Right cardiac atrium (tissue), 5 donors: ENCODE measurements around the gene CDKAL1. TPM values are rescaled to one million over a fixed set of nuclear protein-coding genes. Genes with fewer than 3 reads are reported as not detected.
"Not testable (repeated sequence)": the region's sequence is repeated elsewhere in the genome, so short reads cannot be mapped to it uniquely, and the experiment has no call there.

Source experiments
- ATAC-seq, 2 donors: fragments of 200-7000 bp; cut with Tn5 transposase; one replicate each; pipeline versions ENCODE4 v1.8.0 to v1.9.1; 2020; ENCODE audit warnings: moderate library complexity in 2 of 2, mild to moderate bottlenecking in 1 of 2
- DNase-seq, 3 donors: peaks; one replicate each; pipeline ENCODE4 v3.0.0-alpha.2; 2020
- H3K27ac ChIP-seq: one replicate; pipeline ENCODE4 v1.5.1; 2013; ENCODE audit warnings: mild to moderate bottlenecking, low read length, control low read depth, moderate library complexity
- H3K27me3 ChIP-seq: one replicate; pipeline ENCODE4 v1.6.1; 2013; ENCODE audit not compliant: control insufficient read depth, insufficient read depth
- H3K4me1 ChIP-seq: one replicate; pipeline ENCODE4 v1.6.1; 2013; ENCODE audit warnings: low read length; ENCODE audit not compliant: control insufficient read depth, insufficient read depth
- H3K4me3 ChIP-seq: one replicate; pipeline ENCODE4 v1.5.1; 2013; ENCODE audit warnings: low read length, control low read depth
- H3K9me3 ChIP-seq: one replicate; pipeline ENCODE4 v1.6.1; 2013; ENCODE audit warnings: low read length; ENCODE audit not compliant: control insufficient read depth
- WGBS: extraction: QIAGEN DNeasy Blood & Tissue Kit; methylation state at CpG from one replicate; pipeline ENCODE4 v1.1.7; 2013; 5-methylcytosine and 5-hydroxymethylcytosine counted together
- intact Hi-C, 4 donors: fragments of 100-400 bp; cut with DNase I; formaldehyde crosslinking; loops; one replicate each; pipeline versions ENCODE4 v1.11.0 to v1.14.0; 2022 to 2023
- polyA plus RNA-seq: library from polyadenylated mRNA; stranded (reverse); fragments of 200-250 nt; gene quantifications from one replicate; pipeline ENCODE4 v1.2.3, GENCODE V29; 2013
- total RNA-seq, 4 donors: library from RNA; stranded (reverse); fragmentation: NEBNext Ultra II Directional; extraction: Animal tissue kit (Norgen Biotek cat#: 25700); gene quantifications; one replicate each; pipeline ENCODE4 v1.2.1, GENCODE V29; 2021
- donor health status: healthy with polysubstance abuse.
- donor health status: DM: no; HTN: yes; CAD: no.
- donor health status: DM: no; HTN: no; CAD: no.
- donor health status: DM: no; HTN: yes; CAD: no; lungs with severe emphysema.
- donor health status: DM: yes; HTN: yes; CAD: no.

The CDKAL1 gene
- total and polyA plus RNA-seq, 5 donors: 3.6 to 11.5 (median 10.8) TPM

DNA sequence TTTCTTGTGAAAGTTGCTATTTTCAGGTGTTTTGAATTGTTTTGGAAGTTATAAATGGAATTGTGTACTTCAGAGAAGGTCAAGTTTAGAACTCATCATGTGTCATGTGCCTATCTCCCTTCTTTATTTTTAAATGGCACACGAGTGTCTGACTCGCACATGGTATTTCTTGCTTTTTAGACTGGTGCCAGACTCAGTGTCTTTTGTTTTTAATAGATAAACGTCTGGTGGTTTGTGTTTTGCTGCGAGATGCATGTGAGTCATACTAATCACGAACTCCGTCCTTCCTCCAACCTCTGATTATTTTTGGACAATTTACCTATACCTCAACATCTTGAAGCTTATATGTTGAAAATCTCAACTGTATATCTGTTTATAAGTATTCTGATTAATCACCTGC lies 292.1 kb downstream of the CDKAL1 start:
- DNase-seq: no peak
- ATAC-seq: peak; percentile 61 to 75
- Histone ChIP-seq H3K9me3 (no peaks in the 10 kb centered on the region), H3K4me3 (no peak overlapping the region), H3K4me1 (no peaks in the 10 kb centered on the region), H3K27ac (no peak overlapping the region), H3K27me3 (no peaks in the 10 kb centered on the region)
- intact Hi-C loops: no loop called here
- 29% methylated on average over 6 of the region's 6 CpGs for WGBS

DNA sequence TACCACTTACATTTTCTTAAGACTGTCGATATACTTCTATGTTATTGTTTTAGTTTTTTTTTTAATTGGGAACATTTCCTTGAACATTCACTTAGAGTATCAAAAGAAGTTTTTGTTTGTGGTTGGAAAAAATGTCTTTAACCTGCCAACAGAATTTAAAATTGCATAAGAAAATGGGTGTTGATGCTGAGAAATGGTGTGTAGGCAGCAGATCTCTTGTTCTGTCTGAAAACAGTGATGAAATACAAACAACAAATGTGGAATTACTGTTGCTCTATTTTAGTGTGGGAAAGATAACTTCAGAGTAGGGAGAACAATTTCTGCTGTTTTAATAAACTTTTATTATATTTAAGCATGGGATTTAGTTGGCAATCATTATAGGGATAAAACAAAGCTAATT lies 293.5 kb downstream of the CDKAL1 start:
- ATAC-seq (peak; percentile 65 to 84), DNase-seq (no peak)
- no peak overlapping the region for H3K27ac ChIP-seq
- intact Hi-C loops: no loop called here
- no peaks in the 10 kb centered on the region for H3K9me3 ChIP-seq
- H3K4me1 ChIP-seq: no peaks in the 10 kb centered on the region
- H3K27me3 ChIP-seq: no peaks in the 10 kb centered on the region
- no peak overlapping the region for H3K4me3 ChIP-seq
- WGBS: 57% methylated on average over 1 of the region's 1 CpG

DNA sequence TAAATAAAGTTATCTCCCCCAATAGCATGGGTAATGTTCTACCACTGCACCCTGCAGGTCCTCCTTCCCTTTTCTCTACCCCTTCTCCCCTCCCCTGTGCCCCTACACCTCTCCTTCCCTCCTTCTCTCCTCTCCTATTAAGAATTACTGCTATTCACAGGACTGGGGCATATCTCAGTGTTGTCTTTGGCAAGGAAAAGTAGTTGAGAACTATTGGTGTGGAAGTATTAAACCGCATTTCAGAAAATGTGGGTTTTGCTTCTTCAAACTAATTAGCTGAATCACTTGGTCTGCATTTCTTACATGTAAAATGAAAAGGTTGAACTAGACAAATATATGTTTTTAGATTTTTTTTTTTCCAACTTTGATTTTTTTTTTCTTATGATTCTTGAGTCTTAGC lies 296.3 kb downstream of the CDKAL1 start:
- WGBS: 69% methylated on average over 1 of the region's 1 CpG
- ATAC-seq (no peak), DNase-seq (no peak)

DNA sequence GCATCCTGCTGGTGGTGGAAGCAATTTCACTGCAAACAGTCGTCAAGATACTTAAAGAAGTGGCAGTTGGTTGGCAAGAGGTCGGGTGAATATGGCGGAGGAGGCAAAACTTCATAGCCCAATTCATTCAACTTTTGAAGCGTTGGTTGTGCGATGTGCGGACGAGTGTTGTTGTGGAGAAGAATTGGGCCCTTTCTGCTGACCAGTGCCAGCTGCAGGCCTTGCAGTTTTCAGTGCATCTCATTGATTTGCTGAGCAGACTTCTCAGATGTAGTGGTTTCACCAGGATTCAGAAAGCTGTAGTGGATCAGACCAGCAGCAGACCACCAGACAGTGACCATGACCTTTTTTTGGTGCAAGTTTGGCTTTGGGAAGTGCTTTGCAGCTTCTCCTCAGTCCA lies 297.0 kb downstream of the CDKAL1 start:
- H3K9me3 ChIP-seq, ATAC-seq, H3K27me3 ChIP-seq, H3K4me3 ChIP-seq, H3K4me1 ChIP-seq, DNase-seq, intact Hi-C loops, H3K27ac ChIP-seq: not testable (repeated sequence)
- 96% methylated on average over 7 of the region's 7 CpGs for WGBS

More for the DNA sequence above, 296.3 kb downstream of the CDKAL1 start:
- Histone ChIP-seq H3K9me3 (no peaks in the 10 kb centered on the region), H3K4me3 (no peak overlapping the region), H3K27me3 (no peaks in the 10 kb centered on the region), H3K27ac (no peak overlapping the region), H3K4me1 (no peaks in the 10 kb centered on the region)
- intact Hi-C loops: no loop called here

DNA sequence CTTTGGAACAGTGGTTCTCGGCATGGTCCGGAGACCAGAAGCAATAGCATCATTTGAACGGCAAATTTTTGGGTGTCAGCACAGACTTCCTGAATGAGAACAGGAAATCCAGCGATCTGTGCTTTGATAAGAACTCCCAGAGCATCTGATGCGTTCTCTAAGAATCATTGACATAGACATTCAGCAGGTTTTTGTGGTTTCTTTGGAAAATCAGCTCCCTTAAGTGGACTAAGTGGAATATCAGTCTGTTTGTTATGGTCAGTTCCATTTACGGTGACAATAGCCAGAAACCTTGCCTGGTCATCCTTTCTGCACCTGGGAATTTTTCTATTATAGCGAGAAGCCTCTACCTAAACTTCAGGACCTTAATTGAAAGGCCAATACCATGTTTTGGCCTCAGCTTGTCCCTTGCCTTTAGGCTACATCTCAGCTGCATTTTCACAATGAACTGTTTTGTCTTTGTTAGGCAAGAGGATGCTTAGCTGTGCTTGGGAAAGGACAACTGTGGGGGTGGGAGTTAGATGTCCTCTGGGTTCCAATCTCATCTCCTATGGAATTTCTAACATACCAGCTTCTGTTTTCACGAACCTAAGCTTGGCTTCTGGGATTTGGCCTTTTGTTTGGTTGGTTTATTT lies 299.7 kb downstream of the CDKAL1 start:
- no peak for ATAC-seq
- Histone ChIP-seq H3K4me3 (no peak overlapping the region), H3K27me3 (no peaks in the 10 kb centered on the region), H3K9me3 (no peaks in the 10 kb centered on the region), H3K4me1 (no peaks in the 10 kb centered on the region), H3K27ac (no peak overlapping the region)
- intact Hi-C loops: no loop called here
- no peak for DNase-seq
- WGBS: 67% methylated on average over 8 of the region's 8 CpGs

DNA sequence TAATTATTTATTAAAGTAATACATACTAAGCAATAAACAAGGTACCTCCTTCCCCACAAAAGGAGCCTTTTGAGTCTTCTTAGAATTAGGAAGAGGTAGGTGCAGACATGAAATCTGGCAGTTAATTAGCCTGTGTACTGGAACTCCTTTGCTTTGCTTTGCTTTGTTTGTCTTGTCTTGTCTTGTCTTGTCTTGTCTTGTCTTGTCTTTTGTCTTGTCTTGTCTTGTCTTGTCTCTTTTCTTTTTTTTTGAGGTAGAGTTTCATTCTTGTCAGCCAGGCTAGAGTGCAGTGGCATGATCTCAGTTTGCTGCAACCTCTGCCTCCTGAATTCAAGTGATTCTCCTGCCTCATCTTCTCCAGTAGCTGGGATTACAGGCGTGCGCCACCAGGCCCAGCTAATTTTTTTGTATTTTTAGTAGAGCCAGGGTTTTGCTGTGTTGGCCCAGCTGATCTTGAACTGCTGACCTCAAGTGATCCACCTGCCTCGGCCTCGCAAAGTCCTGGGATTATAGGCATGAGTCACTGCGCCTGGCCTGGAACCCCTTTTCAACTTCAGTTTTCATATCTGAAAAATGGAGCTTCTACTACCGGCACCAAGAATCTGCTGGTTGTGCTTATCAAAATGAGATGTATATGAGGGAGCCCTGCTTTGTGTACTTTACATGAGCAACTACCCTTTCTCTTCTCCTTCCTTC lies 301.2 kb downstream of the CDKAL1 start:
- WGBS: 97% methylated on average over 6 of the region's 6 CpGs

DNA sequence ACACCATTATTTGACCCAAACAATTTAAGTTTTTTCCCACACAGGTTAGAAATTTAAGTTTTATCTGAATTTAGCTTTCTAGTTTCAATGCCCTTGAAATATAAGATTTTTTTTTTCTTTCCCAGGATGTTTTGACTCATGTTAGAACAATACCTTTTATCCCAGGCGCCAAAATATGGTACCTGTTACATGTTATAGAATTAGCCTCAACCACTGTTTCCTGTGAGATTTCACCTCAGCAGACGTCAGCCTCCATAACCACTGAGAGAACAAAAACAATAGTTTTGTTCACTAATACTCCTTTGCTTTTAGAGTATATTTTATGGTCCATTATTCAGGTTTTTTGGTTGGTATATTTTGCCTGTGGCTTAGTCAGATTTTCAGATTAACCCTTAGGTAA lies 302.9 kb downstream of the CDKAL1 start:
- WGBS: 86% methylated on average over 2 of the region's 2 CpGs
- intact Hi-C loops: no loop called here

More for the DNA sequence above, 301.2 kb downstream of the CDKAL1 start:
- Histone ChIP-seq H3K27ac (no peak overlapping the region), H3K27me3 (no peaks in the 10 kb centered on the region), H3K4me3 (no peak overlapping the region), H3K4me1 (no peaks in the 10 kb centered on the region), H3K9me3 (no peaks in the 10 kb centered on the region)
- DNase-seq (no peak), ATAC-seq (no peak)
- intact Hi-C loops: no loop called here

DNA sequence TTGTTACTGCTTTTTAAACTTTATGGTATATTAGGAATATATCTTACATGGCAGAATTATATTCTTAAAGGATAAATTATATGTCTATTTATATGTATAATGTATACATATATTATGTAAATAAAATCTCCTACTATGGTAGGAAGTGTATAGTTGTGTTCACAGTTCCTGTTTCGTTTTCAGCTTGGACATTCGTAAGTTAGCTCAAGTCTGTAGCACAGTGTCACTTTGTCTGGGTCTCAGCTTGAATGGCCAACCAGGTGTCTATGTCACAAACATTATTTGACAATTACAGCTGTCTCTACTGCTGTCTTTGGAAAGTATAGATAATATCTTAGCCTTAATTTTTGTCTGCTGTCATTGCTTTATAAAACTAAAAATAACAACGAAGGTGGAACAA lies 303.9 kb downstream of the CDKAL1 start:
- no peak overlapping the region for H3K4me3 ChIP-seq
- intact Hi-C loops: no loop called here
- no peaks in the 10 kb centered on the region for H3K27me3 ChIP-seq
- DNase-seq (no peak), ATAC-seq (no peak)
- 93% methylated on average over 3 of the region's 3 CpGs for WGBS
- no peaks in the 10 kb centered on the region for H3K9me3 ChIP-seq
- H3K4me1 ChIP-seq: no peaks in the 10 kb centered on the region
- H3K27ac ChIP-seq: no peak overlapping the region

More for the DNA sequence above, 302.9 kb downstream of the CDKAL1 start:
- H3K4me1 ChIP-seq: no peaks in the 10 kb centered on the region
- no peaks in the 10 kb centered on the region for H3K27me3 ChIP-seq
- H3K27ac ChIP-seq: no peak overlapping the region
- no peak for DNase-seq
- no peaks in the 10 kb centered on the region for H3K9me3 ChIP-seq
- no peak overlapping the region for H3K4me3 ChIP-seq
- ATAC-seq: no peak

DNA sequence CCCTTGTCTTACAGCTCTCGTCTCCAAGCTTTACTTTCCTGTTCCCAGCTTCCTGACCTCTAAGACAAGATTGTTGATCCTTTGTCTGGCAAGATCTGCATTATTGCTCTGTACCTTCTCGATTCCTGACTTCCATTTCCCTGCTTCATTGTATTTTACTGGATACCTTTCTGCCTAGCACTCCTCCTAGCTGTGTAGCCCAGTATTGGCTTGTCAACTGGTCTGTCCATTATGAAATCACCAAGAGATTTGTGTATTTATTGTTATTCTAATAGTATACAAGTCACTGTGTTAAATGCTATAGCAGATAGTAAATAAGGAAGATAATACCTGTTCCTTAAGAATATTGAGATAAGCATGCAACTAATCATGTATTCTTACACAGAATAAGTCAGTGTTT lies 305.4 kb downstream of the CDKAL1 start:
- Histone ChIP-seq H3K9me3 (no peaks in the 10 kb centered on the region), H3K4me3 (no peak overlapping the region), H3K27me3 (no peaks in the 10 kb centered on the region), H3K27ac (no peak overlapping the region), H3K4me1 (no peaks in the 10 kb centered on the region)
- intact Hi-C loops: no loop called here
- DNase-seq (no peak), ATAC-seq (no peak)
- WGBS: 89% methylated on average over 2 of the region's 2 CpGs

DNA sequence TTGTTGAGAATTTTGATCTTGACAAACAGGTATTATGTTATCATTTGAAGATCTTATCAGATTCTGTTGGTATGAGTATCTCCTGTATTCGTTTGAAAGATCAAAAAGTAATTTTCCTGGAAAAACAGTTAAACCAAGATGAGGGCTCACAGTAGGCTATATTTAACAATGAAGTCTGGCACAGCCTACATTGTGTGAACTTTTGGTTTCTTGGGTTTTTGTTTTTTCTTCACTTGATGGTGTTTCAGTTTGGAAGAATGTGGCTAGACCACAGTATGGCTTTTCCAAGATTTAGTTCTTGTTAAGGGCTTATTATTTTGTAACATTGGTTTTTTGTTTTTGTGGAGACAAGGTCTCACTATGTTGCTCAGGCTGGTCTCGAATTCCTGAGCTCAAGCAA lies 306.4 kb downstream of the CDKAL1 start:
- no peak for ATAC-seq
- H3K27me3 ChIP-seq: no peaks in the 10 kb centered on the region
- 83% methylated on average over 2 of the region's 2 CpGs for WGBS
- intact Hi-C loops: no loop called here
- no peak for DNase-seq
- no peak overlapping the region for H3K4me3 ChIP-seq
- no peaks in the 10 kb centered on the region for H3K9me3 ChIP-seq
- no peak overlapping the region for H3K27ac ChIP-seq
- no peaks in the 10 kb centered on the region for H3K4me1 ChIP-seq

DNA sequence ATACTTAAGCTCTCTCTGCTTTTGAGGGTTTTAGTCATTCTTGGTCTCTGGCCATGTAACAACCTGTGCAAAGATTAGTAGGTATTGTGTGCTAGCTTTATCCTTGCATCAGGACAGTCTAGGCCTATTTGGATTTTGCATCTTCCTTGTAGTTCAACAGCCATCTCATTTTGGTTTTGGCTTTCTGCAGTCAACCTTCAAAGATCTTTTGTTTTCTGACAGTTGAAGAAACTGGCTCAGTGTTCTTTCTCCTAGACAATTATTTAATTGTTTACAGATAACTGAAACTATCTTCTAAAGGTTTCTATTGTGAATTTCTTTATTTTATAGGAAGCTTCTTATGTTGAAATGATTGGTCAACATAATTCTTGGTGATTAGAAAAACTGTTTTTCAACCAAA lies 307.5 kb downstream of the CDKAL1 start:
- no peaks in the 10 kb centered on the region for H3K27me3 ChIP-seq
- no peak overlapping the region for H3K27ac ChIP-seq
- intact Hi-C loops: no loop called here
- no peaks in the 10 kb centered on the region for H3K4me1 ChIP-seq
- no peaks in the 10 kb centered on the region for H3K9me3 ChIP-seq
- DNase-seq: no peak
- no peak for ATAC-seq
- no peak overlapping the region for H3K4me3 ChIP-seq

DNA sequence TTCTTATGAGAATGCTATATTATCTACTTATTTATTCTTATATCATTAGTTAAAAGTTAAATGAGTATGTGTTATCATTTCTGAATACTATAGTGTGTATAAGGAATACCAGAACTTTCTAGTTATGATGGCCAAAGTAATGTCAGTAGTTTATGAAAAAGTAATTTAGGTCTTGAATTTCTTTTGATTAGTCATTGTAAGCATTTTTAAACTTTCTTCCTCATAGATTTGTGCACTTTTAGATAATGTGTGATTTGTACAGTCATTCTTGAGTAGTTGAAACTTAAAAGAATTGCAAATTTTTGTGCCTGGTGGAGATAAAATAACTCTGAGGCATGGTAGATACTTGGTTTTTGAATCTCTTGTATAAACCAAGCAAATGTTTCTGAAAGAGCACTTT lies 311.3 kb downstream of the CDKAL1 start:
- no peaks in the 10 kb centered on the region for H3K27me3 ChIP-seq
- intact Hi-C loops: no loop called here
- DNase-seq: no peak
- no peak overlapping the region for H3K4me3 ChIP-seq
- no peaks in the 10 kb centered on the region for H3K9me3 ChIP-seq
- H3K4me1 ChIP-seq: no peaks in the 10 kb centered on the region
- no peak for ATAC-seq
- no peak overlapping the region for H3K27ac ChIP-seq
